ES-I3 (cell line): ENCODE results near the gene JAKMIP1.

Source experiments
- H3K36me3 ChIP-seq: 2 replicates; pipeline ENCODE4 v1.6.1; 2013; ENCODE audit warnings: mild to moderate bottlenecking, low read length, control low read depth, moderate library complexity; ENCODE audit not compliant: insufficient read depth
- H3K4me1 ChIP-seq: 2 replicates; pipeline ENCODE4 v1.6.1; 2013; ENCODE audit warnings: mild to moderate bottlenecking, control low read depth, low read length; ENCODE audit not compliant: insufficient read depth
- H3K9ac ChIP-seq: 2 replicates; pipeline ENCODE4 v1.6.1; 2013; ENCODE audit warnings: low read depth, mild to moderate bottlenecking, low read length, moderate library complexity
- H3K9me3 ChIP-seq: 2 replicates; pipeline ENCODE4 v1.6.1; 2013; ENCODE audit warnings: mild to moderate bottlenecking, low read length, moderate library complexity; ENCODE audit not compliant: control insufficient read depth, insufficient read depth

JAKMIP1 gene

GRCh38 chr4:6200011-6200921 lies at the start of gene JAKMIP1:
JAKMIP1 (minus strand) TSS chr4:6200549; CDS start chr4:6112850, 87,699 bp downstream.
- no peaks in the 10 kb centered on the region for H3K9me3 ChIP-seq
- peak within 1 kb of the TSS; percentile 80 for H3K9ac ChIP-seq
- H3K4me1 ChIP-seq: peaks cover 14% of the 10 kb centered on the region
- H3K36me3 ChIP-seq: no peaks in the 10 kb centered on the region

- Histone ChIP-seq H3K4me1 (no peaks in the 10 kb centered on the region), H3K9me3 (peaks cover 2% of the 10 kb centered on the region; the same call in 1 of the 2 replicates), H3K9ac (no peak overlapping the region), H3K36me3 (no peaks in the 10 kb centered on the region)
Measured at GRCh38 chr4:6248394-6248793, 48.0 kb upstream of the JAKMIP1 start.

GRCh38 chr4:6246170-6246634 lies 45.9 kb upstream of the JAKMIP1 start:
- no peaks in the 10 kb centered on the region for H3K36me3 ChIP-seq
- H3K4me1 ChIP-seq: no peaks in the 10 kb centered on the region
- H3K9me3 ChIP-seq: peaks cover 3% of the 10 kb centered on the region; the same call in 1 of the 2 replicates
- peak overlapping the region; percentile 60; the same call in 1 of the 2 replicates for H3K9ac ChIP-seq

- Histone ChIP-seq H3K36me3 (no peaks in the 10 kb centered on the region), H3K9ac (peak overlapping the region; percentile 60; the same call in 1 of the 2 replicates), H3K4me1 (no peaks in the 10 kb centered on the region)
Measured at GRCh38 chr4:6245246-6246169, 45.2 kb upstream of the JAKMIP1 start.

GRCh38 chr4:6242271-6243029 lies 42.1 kb upstream of the JAKMIP1 start:
- no peaks in the 10 kb centered on the region for H3K36me3 ChIP-seq
- H3K4me1 ChIP-seq: no peaks in the 10 kb centered on the region
- no peak overlapping the region for H3K9ac ChIP-seq
- H3K9me3 ChIP-seq: peaks cover 3% of the 10 kb centered on the region; the same call in 1 of the 2 replicates

More at GRCh38 chr4:6245246-6246169, 45.2 kb upstream of the JAKMIP1 start:
- H3K9me3 ChIP-seq: peaks cover 3% of the 10 kb centered on the region; the same call in 1 of the 2 replicates

GRCh38 chr4:6241062-6241845 lies 40.9 kb upstream of the JAKMIP1 start:
- no peak overlapping the region for H3K9ac ChIP-seq
- no peaks in the 10 kb centered on the region for H3K36me3 ChIP-seq
- peaks cover 3% of the 10 kb centered on the region; the same call in 1 of the 2 replicates for H3K9me3 ChIP-seq
- H3K4me1 ChIP-seq: no peaks in the 10 kb centered on the region

- no peaks in the 10 kb centered on the region for H3K4me1 ChIP-seq
- peaks cover 3% of the 10 kb centered on the region; the same call in 1 of the 2 replicates for H3K9me3 ChIP-seq
- no peak overlapping the region for H3K9ac ChIP-seq
- no peaks in the 10 kb centered on the region for H3K36me3 ChIP-seq
Measured at GRCh38 chr4:6239968-6240367, 39.6 kb upstream of the JAKMIP1 start.

- H3K9ac ChIP-seq: no peak overlapping the region
- H3K36me3 ChIP-seq: no peaks in the 10 kb centered on the region
- peaks cover 3% of the 10 kb centered on the region; the same call in 1 of the 2 replicates for H3K9me3 ChIP-seq
- H3K4me1 ChIP-seq: no peaks in the 10 kb centered on the region
Measured at GRCh38 chr4:6239486-6239885, 39.1 kb upstream of the JAKMIP1 start.

- no peaks in the 10 kb centered on the region for H3K9me3 ChIP-seq
- H3K4me1 ChIP-seq: no peaks in the 10 kb centered on the region
- H3K9ac ChIP-seq: no peak overlapping the region
- no peaks in the 10 kb centered on the region for H3K36me3 ChIP-seq
Measured at GRCh38 chr4:6236816-6237390, 36.6 kb upstream of the JAKMIP1 start.

GRCh38 chr4:6235901-6236640 lies 35.7 kb upstream of the JAKMIP1 start:
- Histone ChIP-seq H3K36me3 (no peaks in the 10 kb centered on the region), H3K9me3 (no peaks in the 10 kb centered on the region), H3K9ac (no peak overlapping the region), H3K4me1 (no peaks in the 10 kb centered on the region)

- Histone ChIP-seq H3K9me3 (no peaks in the 10 kb centered on the region), H3K36me3 (no peaks in the 10 kb centered on the region), H3K9ac (no peak overlapping the region), H3K4me1 (no peaks in the 10 kb centered on the region)
Measured at GRCh38 chr4:6235012-6235411, 34.7 kb upstream of the JAKMIP1 start.

- Histone ChIP-seq H3K4me1 (no peaks in the 10 kb centered on the region), H3K9me3 (no peaks in the 10 kb centered on the region), H3K36me3 (no peaks in the 10 kb centered on the region), H3K9ac (no peak overlapping the region)
Measured at GRCh38 chr4:6233929-6234328, 33.6 kb upstream of the JAKMIP1 start.
